HepG2 (cell line): ENCODE results near the gene PANX1. TPM values are rescaled to one million over a fixed set of nuclear protein-coding genes. Genes with fewer than 3 reads are reported as not detected.

ENCODE experiments used
- ATAC-seq: fragments of 200-7000 bp; cut with Tn5 transposase; 3 replicates; pipeline ENCODE4 v1.9.1; 2020; ENCODE audit warnings: mild to moderate bottlenecking, moderate library complexity
- BruUV-seq: library from RNA; stranded (reverse); fragments of 400-500 nt; replicated peaks from 2 replicates; lab custom pipeline; 2021; lab: Mats Ljungman, UMichigan
- CTCF ChIA-PET: fragments of 300-600 bp; formaldehyde crosslinking; extraction: SDS; loops from one replicate; lab custom pipeline; 2021; ENCODE audit warnings: low total read pairs, inconsistent platforms, low intra/inter-chr PET ratio; lab: Yijun Ruan, JAX
- POLR2A ChIA-PET: fragments of 350-600 bp; sonication (Branson Sonifier 250); formaldehyde crosslinking; loops from one replicate; lab custom pipeline; 2020; ENCODE audit warnings: antibody characterized with exemption, inconsistent platforms; lab: Yijun Ruan, JAX
- DNase-seq: peaks from one replicate; pipeline ENCODE4 v3.0.0-alpha.2; 2015; ENCODE audit warnings: low spot score
- FAIRE-seq: peaks from 3 replicates; lab custom pipeline; 2011; peaks lifted over from hg19 to GRCh38; lab: Jason Lieb, UNC
- H2AFZ ChIP-seq: one replicate; pipeline ENCODE4 v1.6.1; 2011; ENCODE audit warnings: low read length, inconsistent platforms
- H3K27ac ChIP-seq: fragments of 300-600 bp; 3 replicates; pipeline ENCODE4 v1.8.0; 2011; ENCODE audit warnings: mixed run types, mild to moderate bottlenecking, mixed read lengths, low read length, inconsistent platforms; ENCODE audit not compliant: insufficient read depth; ENCODE audit errors: extremely low read length
- H3K27me3 ChIP-seq, 2 experiments: fragments of 200-600 bp in 1 of 2; 2 replicates in 1 of 2; 3 replicates in 1 of 2; pipeline versions ENCODE4 v1.6.0 to v1.8.0; 2011; ENCODE audit warnings: low read length in 2 of 2, mild to moderate bottlenecking in 2 of 2, moderate library complexity in 2 of 2, inconsistent platforms in 1 of 2; ENCODE audit not compliant: insufficient read depth in 2 of 2, control insufficient read depth in 1 of 2
- H3K36me3 ChIP-seq, 2 experiments: fragments of 200-600 bp in 1 of 2; replicated peaks in 1 of 2; 2 replicates in 1 of 2; 3 replicates in 1 of 2; pipeline versions ENCODE4 v1.5.1 to v1.8.0; 2011; ENCODE audit warnings: low read length in 2 of 2, inconsistent platforms in 1 of 2; ENCODE audit not compliant: insufficient read depth in 2 of 2, control insufficient read depth in 1 of 2
- H3K4me1 ChIP-seq: 2 replicates; pipeline ENCODE4 v1.5.1; 2012; ENCODE audit warnings: low read length, inconsistent platforms; ENCODE audit not compliant: insufficient read depth
- H3K4me2 ChIP-seq: 2 replicates; pipeline ENCODE4 v1.6.0; 2011; ENCODE audit warnings: low read depth, low read length, inconsistent platforms
- H3K4me3 ChIP-seq, 3 experiments: fragments of 200-600 bp in 1 of 3; sonication (generic), shearing (Covaris generic) in 1 of 3; replicated peaks in 1 of 3; 2 replicates each; pipeline ENCODE4 v1.5.1; 2011 to 2016; ENCODE audit warnings: low read length in 3 of 3, inconsistent platforms in 2 of 3, low read depth in 2 of 3, mild to moderate bottlenecking in 2 of 3, control low read depth in 1 of 3, mixed read lengths in 1 of 3; ENCODE audit not compliant: insufficient read depth in 1 of 3
- H3K79me2 ChIP-seq: one replicate; pipeline ENCODE4 v1.6.1; 2011; ENCODE audit warnings: low read length, inconsistent platforms; ENCODE audit not compliant: insufficient read depth
- H3K9ac ChIP-seq: 2 replicates; pipeline ENCODE4 v1.6.0; 2011; ENCODE audit warnings: mild to moderate bottlenecking, low read depth, low read length, inconsistent platforms; ENCODE audit not compliant: insufficient read depth
- H3K9me3 ChIP-seq: 2 replicates; pipeline ENCODE4 v1.5.1; 2012; ENCODE audit warnings: mild to moderate bottlenecking, low read length
- H4K20me1 ChIP-seq: 2 replicates; pipeline ENCODE4 v1.6.0; 2011; ENCODE audit warnings: inconsistent platforms, mild to moderate bottlenecking, low read length, moderate library complexity; ENCODE audit not compliant: insufficient read depth
- BRCA1 ChIP-seq: sonication (generic); formaldehyde crosslinking; IDR thresholded peaks from 2 replicates; pipeline ENCODE4 v1.4.0; 2020; ENCODE audit warnings: missing genetic modification reagents
- DDIT3 ChIP-seq: sonication (generic); formaldehyde crosslinking; IDR thresholded peaks from 2 replicates; pipeline ENCODE4 v1.4.0; 2020; ENCODE audit warnings: mild to moderate bottlenecking, missing genetic modification reagents
- FOXO1 ChIP-seq: sonication (generic); formaldehyde crosslinking; IDR thresholded peaks from 2 replicates; pipeline ENCODE4 v1.4.0; 2020; ENCODE audit warnings: missing genetic modification reagents
- MBD4 ChIP-seq: IDR thresholded peaks from 2 replicates; pipeline ENCODE4 v1.6.1; 2012; ENCODE audit warnings: low read length, inconsistent platforms, borderline replicate concordance
- RAD51 ChIP-seq: fragments of 450-650 bp; IDR thresholded peaks from 2 replicates; pipeline ENCODE4 v1.6.1; 2016; ENCODE audit warnings: borderline replicate concordance
- ZFYVE20 ChIP-seq: sonication (generic); formaldehyde crosslinking; IDR thresholded peaks from 2 replicates; pipeline ENCODE4 v1.8.0; 2023; ENCODE audit warnings: low read depth, mild to moderate bottlenecking, moderate library complexity, missing genetic modification reagents, borderline replicate concordance
- ZNF607 ChIP-seq: sonication (generic); formaldehyde crosslinking; IDR thresholded peaks from 2 replicates; pipeline ENCODE4 v1.5.1; 2020; ENCODE audit warnings: missing genetic modification reagents, mild to moderate bottlenecking, borderline replicate concordance
- WGBS: methylation state at CpG from one replicate; pipeline ENCODE4 v1.1.6; 2017; ENCODE audit warnings: low lambda C conversion rate; 5-methylcytosine and 5-hydroxymethylcytosine counted together
- in situ Hi-C: cut with HindIII; loops from 2 replicates; pipeline ENCODE4 v1.10.0; 2017; ENCODE audit warnings: low pct_unique_long_range_greater_than_20kb; ENCODE audit not compliant: extremely low pct_ligation_motif_present
- intact Hi-C: fragments of 100-400 bp; cut with micrococcal nuclease; formaldehyde crosslinking; loops from one replicate; pipeline ENCODE4 v1.10.0; 2022; ENCODE audit not compliant: unreplicated experiment
- polyA plus RNA-seq, 8 experiments: library from polyadenylated mRNA; depleted of rRNA in 3 of 8; stranded (reverse) in 7 of 8; unstranded in 1 of 8; fragments of >200 nt; fragmentation: Illumina TruSeq in 4 of 8; extraction: Trizol in 4 of 8; gene quantifications; 2 replicates each; pipeline versions ENCODE4 v1.2.1 to v1.2.3, GENCODE V29; 2011 to 2016; ENCODE audit warnings: low read depth in 4 of 8, missing spikeins in 1 of 8, mixed read lengths in 1 of 8; ENCODE audit not compliant: insufficient read depth in 1 of 8
- total RNA-seq, 5 experiments: library from RNA; depleted of rRNA; stranded (reverse); fragments of >200 nt; fragmentation: Illumina TruSeq; extraction: Trizol; gene quantifications; 2 replicates each; pipeline ENCODE4 v1.2.3, GENCODE V29; 2016; ENCODE audit warnings: low read depth in 1 of 5
- TF ChIP-seq, protein P1 (sequence below): sonication (generic); formaldehyde crosslinking; IDR thresholded peaks from 2 replicates; pipeline ENCODE4 v1.4.0; 2020; ENCODE audit warnings: missing genetic modification reagents

PANX1 gene
- total and polyA plus RNA-seq, 2 of the 13 experiments (the other 11 are each of a cell fraction or from before 2014, with no cell fraction given): 8.3 to 24.8 TPM

GRCh38 chr11:94103471-94103870, 25.2 kb upstream of the PANX1 start:
- H3K27ac ChIP-seq: no peak overlapping the region
- H3K79me2 ChIP-seq: no peaks in the 10 kb centered on the region
- no peaks in the 10 kb centered on the region for H3K9me3 ChIP-seq
- no peaks in the 10 kb centered on the region for H4K20me1 ChIP-seq
- in situ Hi-C loops: no loop called here
- H2AFZ ChIP-seq: no peak overlapping the region
- H3K4me3 ChIP-seq: no peak overlapping the region
- no peak for DNase-seq
- H3K36me3 ChIP-seq: no peaks in the 10 kb centered on the region
- ChIA-PET POLR2A (no interaction called here), CTCF (no interaction called here)
- H3K4me1 ChIP-seq: no peaks in the 10 kb centered on the region
- no peak for ATAC-seq
- no peak overlapping the region for H3K4me2 ChIP-seq
- H3K27me3 ChIP-seq: no peaks in the 10 kb centered on the region
- intact Hi-C loops: no loop called here
- BruUV-seq: no TSS peak
- no peak for FAIRE-seq
- WGBS: 6% methylated on average over 1 of the region's 1 CpG
- no peak overlapping the region for H3K9ac ChIP-seq
- TF ChIP-seq RAD51: no peak
- no peak for TF ChIP-seq BRCA1 (CRISPR knock-in tag)
- TF ChIP-seq FOXO1 (CRISPR knock-in tag): no peak
- TF ChIP-seq DDIT3 (CRISPR knock-in tag): no peak
- no peak for TF ChIP-seq MBD4

DNA sequence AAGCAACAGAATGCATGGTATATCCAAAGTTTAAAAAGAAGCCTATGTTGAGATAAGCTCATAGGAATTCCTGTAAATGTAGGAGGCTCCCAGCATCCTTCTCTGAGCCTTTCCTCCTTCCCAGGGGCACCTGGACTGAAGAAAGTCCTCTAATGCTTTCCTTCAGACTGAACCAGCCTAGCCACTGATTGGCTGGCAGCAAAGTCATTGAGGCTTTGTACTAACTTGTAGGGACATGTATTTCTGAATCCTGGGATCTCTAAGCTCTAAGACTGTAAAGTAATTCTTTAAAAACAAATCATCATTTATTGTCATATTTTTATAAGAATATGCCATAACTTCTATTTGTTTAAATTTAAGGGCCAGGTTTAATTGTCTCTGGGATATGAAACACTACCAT, 23.9 kb upstream of the PANX1 start:
- Histone ChIP-seq H3K27me3 (no peaks in the 10 kb centered on the region; a peak in 1 of 5 replicates), H3K4me1 (no peaks in the 10 kb centered on the region), H3K36me3 (no peaks in the 10 kb centered on the region), H3K4me3 (no peak overlapping the region), H3K4me2 (no peak overlapping the region), H3K9ac (no peak overlapping the region), H2AFZ (no peak overlapping the region), H3K9me3 (no peaks in the 10 kb centered on the region), H3K27ac (no peak overlapping the region), H3K79me2 (no peaks in the 10 kb centered on the region), H4K20me1 (no peaks in the 10 kb centered on the region)
- no peak for DNase-seq
- in situ Hi-C loops: no loop called here
- CTCF ChIA-PET: no interaction called here
- no peak for FAIRE-seq
- no TSS peak for BruUV-seq
- POLR2A ChIA-PET: no interaction called here
- TF ChIP-seq, protein P1, sequence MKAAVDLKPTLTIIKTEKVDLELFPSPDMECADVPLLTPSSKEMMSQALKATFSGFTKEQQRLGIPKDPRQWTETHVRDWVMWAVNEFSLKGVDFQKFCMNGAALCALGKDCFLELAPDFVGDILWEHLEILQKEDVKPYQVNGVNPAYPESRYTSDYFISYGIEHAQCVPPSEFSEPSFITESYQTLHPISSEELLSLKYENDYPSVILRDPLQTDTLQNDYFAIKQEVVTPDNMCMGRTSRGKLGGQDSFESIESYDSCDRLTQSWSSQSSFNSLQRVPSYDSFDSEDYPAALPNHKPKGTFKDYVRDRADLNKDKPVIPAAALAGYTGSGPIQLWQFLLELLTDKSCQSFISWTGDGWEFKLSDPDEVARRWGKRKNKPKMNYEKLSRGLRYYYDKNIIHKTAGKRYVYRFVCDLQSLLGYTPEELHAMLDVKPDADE: no peak
- TF ChIP-seq ZFYVE20 (CRISPR knock-in tag) (no peak), ZNF607 (no peak)
- ATAC-seq: no peak
- intact Hi-C loops: no loop called here
